Esophagus (tissue), 2 donors: ENCODE data around the gene IL13. TPM values are rescaled to one million over a fixed set of nuclear protein-coding genes. Genes with fewer than 3 reads are reported as not detected.

Experiments
- H3K27ac ChIP-seq, 2 donors: one replicate each; pipeline ENCODE4 v1.5.1; 2013; ENCODE audit warnings: low read depth in 2 of 2, mild to moderate bottlenecking in 2 of 2, inconsistent platforms in 1 of 2, low read length in 1 of 2, moderate library complexity in 1 of 2
- H3K27me3 ChIP-seq, 2 donors: one replicate each; pipeline ENCODE4 v1.6.1; 2013; ENCODE audit warnings: low read length in 2 of 2, control low read depth in 1 of 2, mild to moderate bottlenecking in 1 of 2; ENCODE audit not compliant: insufficient read depth in 2 of 2, control insufficient read depth in 1 of 2
- H3K36me3 ChIP-seq, 2 donors: one replicate each; pipeline ENCODE4 v1.6.1; 2013; ENCODE audit warnings: low read length in 1 of 2; ENCODE audit not compliant: control insufficient read depth in 2 of 2, insufficient read depth in 2 of 2
- H3K4me1 ChIP-seq, 2 donors: one replicate each; pipeline ENCODE4 v1.6.1; 2013; ENCODE audit warnings: low read length in 1 of 2; ENCODE audit not compliant: control insufficient read depth in 2 of 2, insufficient read depth in 2 of 2
- H3K4me3 ChIP-seq, 2 donors: one replicate each; pipeline ENCODE4 v1.5.1; 2013; ENCODE audit warnings: low read length in 2 of 2, mild to moderate bottlenecking in 2 of 2, low read depth in 1 of 2, moderate library complexity in 1 of 2
- H3K9me3 ChIP-seq, 2 donors: one replicate each; pipeline ENCODE4 v1.6.1; 2013; ENCODE audit warnings: mild to moderate bottlenecking in 2 of 2, low read depth in 1 of 2, low read length in 1 of 2, moderate library complexity in 1 of 2; ENCODE audit not compliant: control insufficient read depth in 2 of 2, insufficient read depth in 1 of 2
- WGBS, 2 donors: extraction: QIAGEN DNeasy Blood & Tissue Kit; methylation state at CpG; one replicate each; pipeline ENCODE4 v1.1.7; 2013; 5-methylcytosine and 5-hydroxymethylcytosine counted together
- polyA plus RNA-seq, 2 donors: library from polyadenylated mRNA; stranded (reverse); fragments of 200-250 nt; gene quantifications; one replicate each; pipeline ENCODE4 v1.2.3, GENCODE V29; 2013
- donor health status: healthy with polysubstance abuse.
- donor health status: Bipolar disorder and iron deficiency.

Gene IL13
- polyA plus RNA-seq, 2 donors, result not detected

- WGBS, 2 donors, result 86 to 89% methylated on average over 16 of the region's 16 CpGs
- Histone ChIP-seq H3K4me1 (peaks cover 0 to 5% of the 10 kb centered on the region in 2 donors), H3K9me3 (no peaks in the 10 kb centered on the region), H3K27ac (no peak overlapping the region), H3K27me3 (no peaks in the 10 kb centered on the region), H3K36me3 (no peaks in the 10 kb centered on the region), H3K4me3 (no peak overlapping the region)
Observed at GRCh38 chr5:132669966-132670882, 12.3 kb downstream of the IL13 start.

DNA sequence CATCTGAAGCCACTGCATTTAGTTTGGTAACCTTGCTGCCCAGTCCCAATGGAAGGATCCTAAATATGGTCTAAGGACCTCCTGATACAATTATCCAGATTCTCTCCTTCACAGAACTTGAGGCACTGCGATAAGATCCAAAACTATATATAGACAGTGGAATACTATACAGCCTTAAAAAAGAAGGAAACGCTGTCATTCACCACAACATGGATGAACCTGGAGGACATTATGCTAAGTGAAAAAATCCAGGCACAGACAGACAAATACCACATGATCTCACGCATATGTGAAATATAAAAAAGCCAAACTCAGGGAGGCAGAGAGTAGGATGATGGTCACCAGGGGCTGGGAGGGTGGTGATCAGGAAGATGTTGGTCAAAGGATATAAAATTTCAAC lies 13.0 kb downstream of the IL13 start:
- Histone ChIP-seq H3K27ac (no peak overlapping the region), H3K4me3 (no peak overlapping the region), H3K4me1 (peaks cover 0 to 5% of the 10 kb centered on the region in 2 donors), H3K27me3 (no peaks in the 10 kb centered on the region), H3K36me3 (no peaks in the 10 kb centered on the region), H3K9me3 (no peaks in the 10 kb centered on the region)
- WGBS, 2 donors, result 94 to 97% methylated on average over 3 of the region's 3 CpGs

DNA sequence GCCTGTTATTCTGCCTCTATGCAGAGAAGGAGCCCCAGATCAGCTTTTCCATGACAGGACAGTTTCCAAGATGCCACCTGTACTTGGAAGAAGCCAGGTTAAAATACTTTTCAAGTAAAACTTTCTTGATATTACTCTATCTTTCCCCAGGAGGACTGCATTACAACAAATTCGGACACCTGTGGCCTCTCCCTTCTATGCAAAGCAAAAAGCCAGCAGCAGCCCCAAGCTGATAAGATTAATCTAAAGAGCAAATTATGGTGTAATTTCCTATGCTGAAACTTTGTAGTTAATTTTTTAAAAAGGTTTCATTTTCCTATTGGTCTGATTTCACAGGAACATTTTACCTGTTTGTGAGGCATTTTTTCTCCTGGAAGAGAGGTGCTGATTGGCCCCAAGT lies 15.5 kb downstream of the IL13 start:
- H3K4me3 ChIP-seq, result no peak overlapping the region
- no peaks in the 10 kb centered on the region for H3K9me3 ChIP-seq
- H3K27ac ChIP-seq, result no peak overlapping the region
- 64 to 90% methylated on average over 1 of the region's 1 CpG for WGBS, 2 donors
- peaks cover 0 to 5% of the 10 kb centered on the region in 2 donors for H3K4me1 ChIP-seq
- H3K36me3 ChIP-seq, result no peaks in the 10 kb centered on the region
- H3K27me3 ChIP-seq, result no peaks in the 10 kb centered on the region

DNA sequence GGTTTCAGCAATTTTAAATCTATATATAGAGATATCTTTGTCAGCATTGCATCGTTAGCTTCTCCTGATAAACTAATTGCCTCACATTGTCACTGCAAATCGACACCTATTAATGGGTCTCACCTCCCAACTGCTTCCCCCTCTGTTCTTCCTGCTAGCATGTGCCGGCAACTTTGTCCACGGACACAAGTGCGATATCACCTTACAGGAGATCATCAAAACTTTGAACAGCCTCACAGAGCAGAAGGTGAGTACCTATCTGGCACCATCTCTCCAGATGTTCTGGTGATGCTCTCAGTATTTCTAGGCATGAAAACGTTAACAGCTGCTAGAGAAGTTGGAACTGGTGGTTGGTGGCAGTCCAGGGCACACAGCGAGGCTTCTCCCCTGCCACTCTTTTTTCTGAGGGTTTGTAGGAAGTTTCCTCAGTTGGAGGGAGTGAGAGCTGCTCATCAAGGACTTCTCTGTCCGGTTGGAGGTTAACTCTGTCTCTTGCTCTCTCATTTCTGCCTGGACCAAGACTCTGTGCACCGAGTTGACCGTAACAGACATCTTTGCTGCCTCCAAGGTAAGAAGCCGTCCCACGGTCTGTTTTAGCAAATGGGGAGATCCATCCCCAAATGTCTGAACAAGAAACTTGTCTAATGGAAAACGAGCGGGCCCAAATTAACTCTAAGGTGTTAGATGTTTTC lies 16.1 kb downstream of the IL13 start, which contains the start of gene IL4:
Gene IL4 (plus strand): TSS at position 51 of the 692 bp plus-strand sequence. CDS start 62 bp downstream, at position 113.
- 76 to 77% methylated on average over 14 of the region's 14 CpGs for WGBS, 2 donors
- Histone ChIP-seq H3K4me3 (no peak within 1 kb of the TSS), H3K27me3 (no peaks in the 10 kb centered on the region), H3K27ac (peak within 1 kb of the TSS in 1 of 2 donors; percentile 22), H3K4me1 (peaks cover 0 to 5% of the 10 kb centered on the region in 2 donors), H3K36me3 (no peaks in the 10 kb centered on the region), H3K9me3 (no peaks in the 10 kb centered on the region)

DNA sequence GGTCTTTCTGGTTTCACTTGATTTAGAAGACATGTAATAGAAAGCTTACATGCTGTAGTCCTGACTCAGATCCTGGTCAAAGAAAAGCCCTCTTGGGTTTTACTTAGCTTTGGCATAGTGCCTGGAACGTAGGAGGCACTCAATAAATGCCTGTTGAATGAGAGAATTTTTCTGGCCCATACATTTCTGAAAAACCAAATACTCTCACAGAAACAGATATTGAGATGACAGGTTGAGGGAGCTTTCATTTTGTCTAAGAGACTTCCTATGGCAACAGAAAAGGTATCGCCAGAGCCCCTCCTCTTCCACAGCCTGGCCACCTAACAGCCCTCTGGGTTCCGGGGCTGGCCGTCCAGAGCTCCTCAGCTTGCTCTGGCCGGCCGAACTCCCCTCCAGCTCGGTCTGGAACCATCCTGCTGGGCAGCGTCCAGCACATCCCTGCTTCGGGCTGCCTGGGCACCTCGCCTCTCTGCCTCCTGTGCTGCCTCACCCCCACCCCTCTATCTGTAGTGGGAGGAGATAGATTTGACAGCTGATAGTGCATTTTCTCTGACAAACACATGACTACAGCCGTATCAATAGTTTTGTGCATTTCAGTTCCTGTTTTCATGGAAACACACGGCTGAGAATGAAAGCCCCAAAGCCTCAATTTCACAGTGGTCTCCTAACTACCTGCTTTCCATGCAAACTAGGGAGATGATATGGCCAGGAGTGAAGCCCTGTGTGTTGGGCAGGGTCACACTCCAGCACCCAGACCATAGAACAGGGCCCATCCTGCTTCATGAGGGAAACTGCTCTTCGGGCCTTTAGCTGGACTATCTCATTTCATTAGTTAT lies 16.9 kb downstream of the IL13 start:
- H3K27ac ChIP-seq, result peak overlapping the region in 1 of 2 donors; percentile 22
- no peaks in the 10 kb centered on the region for H3K36me3 ChIP-seq
- H3K9me3 ChIP-seq, result no peaks in the 10 kb centered on the region
- H3K4me1 ChIP-seq, result peaks cover 0 to 5% of the 10 kb centered on the region in 2 donors
- H3K4me3 ChIP-seq, result no peak overlapping the region
- no peaks in the 10 kb centered on the region for H3K27me3 ChIP-seq
- 58 to 62% methylated on average over 13 of the region's 13 CpGs for WGBS, 2 donors

DNA sequence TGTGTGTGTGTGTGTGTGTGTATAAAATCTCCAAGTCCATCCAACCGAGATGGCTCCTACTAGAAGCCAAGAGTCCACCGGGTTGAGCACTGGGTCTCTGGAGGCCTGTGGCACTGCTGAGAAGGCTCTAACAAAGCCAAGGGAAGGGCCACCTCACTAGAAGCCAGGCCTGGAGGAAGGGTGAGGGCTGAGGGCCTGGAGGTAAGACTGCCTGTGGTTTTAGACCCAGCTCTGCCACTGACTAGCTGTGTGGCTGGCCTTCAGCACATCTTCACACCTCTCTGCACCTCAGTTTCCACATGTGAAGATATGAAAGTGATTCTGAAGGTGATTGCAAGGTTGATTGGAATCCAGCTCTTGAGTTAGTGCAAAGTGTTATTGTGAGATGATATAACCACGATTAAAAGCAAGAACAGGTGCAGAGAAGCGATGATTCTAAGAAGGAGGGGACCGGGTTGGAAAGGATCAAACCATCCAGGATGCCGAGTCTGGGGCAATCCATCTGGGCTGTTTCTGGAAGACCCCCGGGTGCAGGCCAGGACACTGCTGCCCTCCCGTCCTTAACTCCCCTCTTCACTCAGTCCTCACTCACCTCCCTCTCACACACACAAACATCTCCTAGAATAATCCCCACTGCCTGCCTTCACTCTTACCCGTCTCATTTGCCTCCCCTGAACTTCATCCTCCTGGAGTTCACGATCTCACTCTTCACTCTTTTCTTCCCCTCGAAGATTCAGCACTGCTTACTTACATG lies 18.1 kb downstream of the IL13 start:
- Histone ChIP-seq H3K27me3 (no peaks in the 10 kb centered on the region), H3K27ac (no peak overlapping the region), H3K9me3 (no peaks in the 10 kb centered on the region), H3K4me1 (peaks cover 0 to 5% of the 10 kb centered on the region in 2 donors), H3K4me3 (no peak overlapping the region), H3K36me3 (no peaks in the 10 kb centered on the region)
- 91 to 94% methylated on average over 11 of the region's 11 CpGs for WGBS, 2 donors

DNA sequence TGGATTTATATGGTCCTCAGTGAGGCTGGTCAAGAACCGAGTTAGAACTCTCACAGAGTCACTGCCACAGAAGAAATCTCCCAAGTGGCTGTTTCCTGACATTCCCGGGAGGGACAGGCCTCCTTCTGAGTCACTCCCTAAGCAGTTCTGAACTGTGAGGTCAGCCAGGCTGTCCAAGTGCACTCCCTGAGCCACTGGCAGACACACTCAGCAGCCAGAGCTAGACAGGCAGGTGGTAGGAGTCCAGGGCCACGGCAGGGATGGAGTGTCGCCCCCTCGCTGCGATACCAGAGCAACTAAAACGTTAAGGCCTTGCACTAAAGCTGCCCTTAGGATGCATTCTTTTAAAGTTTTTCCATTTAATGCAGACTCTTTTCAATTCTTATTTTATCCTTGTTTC lies 19.2 kb downstream of the IL13 start:
- 53% methylated on average over 7 of the region's 7 CpGs for WGBS, 2 donors
- H3K27ac ChIP-seq, result no peak overlapping the region
- H3K27me3 ChIP-seq, result no peaks in the 10 kb centered on the region

DNA sequence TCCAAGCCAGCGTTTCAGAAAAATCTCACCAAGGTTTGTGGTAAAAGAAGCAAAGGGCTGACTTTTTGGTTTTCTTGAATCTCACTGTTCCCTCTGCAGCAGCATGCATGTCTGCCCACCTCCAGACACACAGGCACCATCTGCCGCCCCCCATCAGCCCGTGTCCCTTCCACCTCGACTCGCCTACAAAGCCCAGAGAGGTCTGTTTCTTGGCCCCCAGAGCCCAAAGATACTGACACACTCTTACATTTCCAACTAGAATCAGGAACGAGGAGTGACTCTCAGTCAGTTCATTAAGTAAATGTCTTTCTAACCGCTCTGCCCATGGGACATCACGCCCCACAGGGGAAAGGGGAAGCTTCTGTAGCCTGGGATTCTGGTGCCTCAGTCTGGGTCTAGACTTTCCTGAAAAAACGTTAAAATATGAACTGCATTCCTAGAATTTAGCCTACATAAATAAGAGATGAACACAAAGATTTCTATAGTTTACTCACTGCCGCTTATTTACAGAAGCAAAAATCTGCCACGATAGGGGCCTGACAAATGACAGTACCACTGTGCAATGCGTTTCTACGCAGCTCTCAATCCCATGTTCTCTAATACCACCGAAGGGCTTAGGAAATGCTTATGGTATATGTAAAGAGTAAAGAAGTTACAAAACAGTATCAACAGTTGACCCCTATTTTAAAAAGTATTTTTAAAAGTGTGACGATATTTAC lies 19.9 kb downstream of the IL13 start:
- peaks cover 0 to 5% of the 10 kb centered on the region in 2 donors for H3K4me1 ChIP-seq
- H3K4me3 ChIP-seq, result no peak overlapping the region
- no peaks in the 10 kb centered on the region for H3K36me3 ChIP-seq
- no peak overlapping the region for H3K27ac ChIP-seq
- 90 to 91% methylated on average over 15 of the region's 15 CpGs for WGBS, 2 donors
- no peaks in the 10 kb centered on the region for H3K9me3 ChIP-seq
- H3K27me3 ChIP-seq, result no peaks in the 10 kb centered on the region

More for the DNA sequence above, 19.2 kb downstream of the IL13 start:
- peaks cover 0 to 5% of the 10 kb centered on the region in 2 donors for H3K4me1 ChIP-seq
- no peaks in the 10 kb centered on the region for H3K36me3 ChIP-seq
- no peak overlapping the region for H3K4me3 ChIP-seq
- no peaks in the 10 kb centered on the region for H3K9me3 ChIP-seq
